GM13977 (cell line): ENCODE data around the gene CFAP74.

Source experiments
- DNase-seq: peaks from one replicate; pipeline ENCODE4 v3.0.0; 2012; ENCODE audit warnings: low spot score
- in situ Hi-C: fragments of 300-500 bp; cut with MboI; formaldehyde crosslinking; loops from one replicate; pipeline ENCODE4 v1.12.0; 2022; ENCODE audit warnings: low sequenced_read_pairs, low pct_unique_long_range_greater_than_20kb, mixed read lengths, inconsistent platforms; ENCODE audit not compliant: unreplicated experiment
- TF ChIP-seq, protein P1 (sequence below): IDR thresholded peaks from 2 replicates; pipeline ENCODE4 v1.5.1; 2012; ENCODE audit warnings: mild to moderate bottlenecking, control low read depth; ENCODE audit not compliant: insufficient read depth; ENCODE audit errors: extremely low read depth, missing control alignments

The CFAP74 gene

DNA sequence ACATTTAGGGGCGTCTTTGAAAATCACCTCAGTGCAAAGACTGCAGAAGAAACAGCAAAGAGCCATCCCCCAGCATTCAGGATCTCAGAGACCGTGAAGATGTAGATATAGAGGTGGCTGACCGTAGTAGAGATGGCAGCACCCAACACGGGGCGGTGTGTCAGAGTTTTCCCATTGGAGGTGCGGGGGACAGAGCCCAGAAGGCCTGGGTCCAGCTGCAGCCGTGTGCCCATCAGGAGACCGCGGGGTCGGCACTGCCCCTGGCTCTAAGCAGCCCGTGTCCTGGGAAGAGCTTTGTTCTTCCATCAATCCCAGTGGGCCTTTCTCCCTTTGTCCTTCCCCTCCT, 16.7 kb upstream of the CFAP74 start:
- in situ Hi-C loops = no loop called here
- DNase-seq = no peak
- TF ChIP-seq, protein P1, sequence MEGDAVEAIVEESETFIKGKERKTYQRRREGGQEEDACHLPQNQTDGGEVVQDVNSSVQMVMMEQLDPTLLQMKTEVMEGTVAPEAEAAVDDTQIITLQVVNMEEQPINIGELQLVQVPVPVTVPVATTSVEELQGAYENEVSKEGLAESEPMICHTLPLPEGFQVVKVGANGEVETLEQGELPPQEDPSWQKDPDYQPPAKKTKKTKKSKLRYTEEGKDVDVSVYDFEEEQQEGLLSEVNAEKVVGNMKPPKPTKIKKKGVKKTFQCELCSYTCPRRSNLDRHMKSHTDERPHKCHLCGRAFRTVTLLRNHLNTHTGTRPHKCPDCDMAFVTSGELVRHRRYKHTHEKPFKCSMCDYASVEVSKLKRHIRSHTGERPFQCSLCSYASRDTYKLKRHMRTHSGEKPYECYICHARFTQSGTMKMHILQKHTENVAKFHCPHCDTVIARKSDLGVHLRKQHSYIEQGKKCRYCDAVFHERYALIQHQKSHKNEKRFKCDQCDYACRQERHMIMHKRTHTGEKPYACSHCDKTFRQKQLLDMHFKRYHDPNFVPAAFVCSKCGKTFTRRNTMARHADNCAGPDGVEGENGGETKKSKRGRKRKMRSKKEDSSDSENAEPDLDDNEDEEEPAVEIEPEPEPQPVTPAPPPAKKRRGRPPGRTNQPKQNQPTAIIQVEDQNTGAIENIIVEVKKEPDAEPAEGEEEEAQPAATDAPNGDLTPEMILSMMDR = no peak

DNA sequence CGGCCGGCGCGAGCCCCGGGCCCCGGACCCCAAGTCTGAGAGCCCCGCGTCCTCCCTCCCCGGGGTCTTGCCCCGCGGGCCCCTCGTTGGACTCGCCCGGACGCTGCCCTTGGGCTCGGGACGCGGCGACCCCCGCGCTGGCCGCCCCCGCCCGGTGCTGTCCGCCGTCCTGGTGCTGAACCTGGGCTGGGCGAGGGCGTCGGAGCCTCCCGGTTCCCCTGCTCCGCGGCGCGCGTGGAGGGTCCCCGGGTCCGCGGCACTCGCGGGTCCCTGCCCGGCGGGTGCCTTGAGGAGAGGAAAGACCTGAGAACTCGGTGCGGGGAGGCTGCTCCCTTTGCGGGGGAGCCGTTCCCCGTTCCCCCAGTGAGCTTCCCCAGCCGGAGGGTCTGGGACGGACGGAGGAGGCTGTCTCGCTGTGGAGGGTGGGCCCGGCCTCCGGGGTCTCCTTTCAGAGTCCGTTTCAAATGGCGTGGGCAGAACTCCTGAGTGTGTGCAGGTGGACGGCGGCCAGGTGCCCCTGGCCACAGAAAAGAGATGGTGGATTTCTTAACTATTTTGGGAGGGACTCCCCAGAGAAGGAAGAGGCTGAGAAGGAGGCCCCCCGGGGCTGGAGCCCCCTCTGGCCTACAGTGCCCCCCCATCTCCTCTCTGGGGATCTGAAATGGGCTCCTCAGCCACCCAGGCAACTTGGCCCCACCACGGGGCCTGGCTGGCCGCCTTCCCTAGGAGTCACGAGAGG, 16.2 kb upstream of the CFAP74 start:
- TF ChIP-seq, protein P1 = no peak
- in situ Hi-C loops = no loop called here
- DNase-seq = no peak

DNA sequence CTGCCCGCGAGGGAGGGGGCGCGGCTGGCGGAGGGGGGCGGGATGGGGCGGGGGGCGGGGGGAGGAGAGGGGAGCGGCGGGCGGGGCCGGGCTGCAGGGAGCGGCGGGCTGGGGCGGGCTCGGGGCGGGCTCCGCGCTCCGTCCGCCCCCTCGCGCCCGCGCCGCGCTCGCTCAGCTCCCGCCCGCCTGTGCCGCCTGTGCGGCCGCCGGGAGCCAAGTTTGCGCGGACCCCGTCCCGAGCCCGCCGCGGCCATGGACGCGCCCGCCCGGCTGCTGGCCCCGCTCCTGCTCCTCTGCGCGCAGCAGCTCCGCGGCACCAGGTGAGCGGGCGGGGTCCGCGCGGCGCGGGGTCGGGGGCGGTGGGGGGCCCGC, 15.6 kb upstream of the CFAP74 start, which contains the start of gene GABRD:
Gene GABRD (plus strand): TSS at position 174 of the 372 bp plus-strand sequence. CDS start 79 bp downstream, at position 253.
- TF ChIP-seq, protein P1 = no peak
- peak; percentile 68 for DNase-seq
- in situ Hi-C loops = no loop called here

DNA sequence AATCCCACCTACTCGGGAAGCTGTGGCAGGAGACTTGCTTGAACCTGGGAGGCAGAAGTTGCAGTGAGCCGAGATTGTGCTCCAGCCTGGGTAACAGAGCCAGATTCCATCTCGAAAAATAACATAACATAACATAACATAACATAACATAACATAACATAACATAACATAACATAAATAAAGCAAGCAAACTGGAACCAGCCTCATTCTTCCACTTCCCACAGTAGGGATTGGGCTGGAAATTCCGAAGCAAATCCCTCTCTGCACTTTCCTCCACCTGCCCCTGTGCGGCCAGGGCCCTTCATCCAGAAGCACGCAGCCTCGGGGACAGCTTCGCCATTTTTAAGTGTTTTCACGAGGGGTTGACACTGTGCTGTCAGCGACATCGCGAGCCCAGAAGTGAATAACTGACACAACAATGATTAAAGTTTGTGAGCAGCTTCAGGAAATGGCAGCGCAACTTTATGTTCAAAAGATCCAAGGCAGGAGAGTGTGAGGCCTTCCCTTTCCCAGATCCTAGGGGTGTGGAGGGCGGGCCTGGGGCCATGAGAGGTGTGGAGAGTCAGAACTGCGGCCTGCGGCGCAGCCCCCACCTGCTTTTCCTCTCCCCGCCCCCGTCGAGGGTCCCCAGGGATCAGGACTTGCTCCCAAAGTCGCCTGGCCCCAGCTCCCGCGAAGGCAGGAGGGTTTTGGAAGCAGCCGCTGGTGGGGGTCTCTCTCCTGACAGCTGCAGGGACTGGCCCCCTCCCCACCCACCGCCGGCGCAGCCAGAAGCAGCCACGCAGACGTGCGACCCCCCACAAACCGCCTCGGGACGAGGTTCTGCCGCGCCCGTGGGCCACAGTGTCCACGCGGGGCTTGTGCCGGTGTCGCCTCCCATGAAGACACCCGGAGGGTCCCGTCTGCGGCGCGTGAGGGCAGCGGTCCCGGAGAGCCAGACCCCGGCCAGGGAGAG, 14.9 kb upstream of the CFAP74 start:
- in situ Hi-C loops = no loop called here
- TF ChIP-seq, protein P1 = no peak
- DNase-seq = no peak

DNA sequence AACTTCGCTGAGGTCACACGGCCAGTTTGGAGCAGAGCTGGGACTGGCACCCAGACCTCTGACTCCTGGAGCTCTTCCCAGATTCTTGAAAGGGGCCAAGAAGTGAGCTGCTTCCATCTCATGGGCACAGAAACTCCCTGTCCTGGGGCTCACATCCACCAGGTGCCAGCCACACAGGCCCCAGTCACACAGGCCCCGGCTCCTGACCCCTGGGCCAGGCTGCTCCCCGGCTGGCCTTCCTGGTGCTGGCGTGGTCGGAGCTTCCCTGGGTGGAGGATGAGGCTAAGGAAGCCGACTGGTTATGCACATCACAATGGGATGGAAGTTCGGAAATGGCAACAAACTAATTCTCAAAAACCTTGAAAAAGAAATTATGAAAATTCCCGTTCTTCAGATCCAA, 12.5 kb upstream of the CFAP74 start:
- TF ChIP-seq, protein P1 = no peak

DNA sequence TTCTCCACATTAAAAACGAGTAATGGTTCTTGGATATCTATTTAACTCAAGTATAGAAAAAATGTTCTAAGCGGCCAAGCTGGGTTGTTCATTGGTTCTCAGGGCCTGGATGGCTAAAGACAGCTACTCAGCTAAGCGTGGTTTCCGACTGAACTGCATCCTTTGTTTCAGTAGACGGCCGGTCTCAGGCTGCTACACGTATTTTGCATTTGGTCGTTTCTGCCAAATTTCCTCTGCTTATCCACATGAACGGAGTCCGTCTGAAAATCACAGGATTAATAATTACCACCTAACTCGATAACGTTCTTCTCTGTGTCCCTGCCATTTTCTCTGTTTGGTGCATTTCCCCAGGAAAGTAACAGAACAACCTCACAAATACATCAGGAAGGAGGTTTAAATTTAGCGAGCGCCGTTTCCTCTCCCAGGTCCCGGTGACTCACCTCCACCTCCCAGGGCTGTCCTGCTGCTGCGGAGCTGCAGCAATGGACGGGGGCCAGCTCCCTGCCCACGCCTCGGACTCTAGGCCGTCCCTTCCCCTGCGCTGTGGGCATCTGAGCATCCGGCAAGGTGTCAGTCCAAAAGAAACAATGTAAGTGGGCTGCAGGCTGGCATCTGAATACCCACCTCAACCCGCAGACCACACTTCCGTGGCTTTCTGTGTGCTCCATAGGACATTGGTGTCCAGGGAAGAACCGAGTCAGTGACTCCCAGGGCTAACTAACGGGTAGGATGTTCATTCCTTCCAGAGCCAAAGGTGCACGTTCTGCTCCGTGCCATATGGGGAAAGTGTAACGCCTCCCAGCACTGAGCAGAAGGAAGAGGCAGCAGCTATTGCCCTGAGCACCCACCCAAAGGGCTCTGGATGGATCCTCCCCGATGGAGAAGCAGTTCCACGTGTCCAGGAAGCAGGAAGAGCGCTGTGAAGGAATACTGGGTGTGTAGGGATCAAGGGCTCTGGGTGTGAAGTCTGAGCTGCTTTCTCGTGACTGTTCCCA, 11.5 kb upstream of the CFAP74 start:
- TF ChIP-seq, protein P1 = no peak
- in situ Hi-C loops = no loop called here
- no peak for DNase-seq

More for the DNA sequence above, 12.5 kb upstream of the CFAP74 start:
- DNase-seq = no peak
- in situ Hi-C loops = no loop called here
